ENCODE results near the gene DPH7.

DNA sequence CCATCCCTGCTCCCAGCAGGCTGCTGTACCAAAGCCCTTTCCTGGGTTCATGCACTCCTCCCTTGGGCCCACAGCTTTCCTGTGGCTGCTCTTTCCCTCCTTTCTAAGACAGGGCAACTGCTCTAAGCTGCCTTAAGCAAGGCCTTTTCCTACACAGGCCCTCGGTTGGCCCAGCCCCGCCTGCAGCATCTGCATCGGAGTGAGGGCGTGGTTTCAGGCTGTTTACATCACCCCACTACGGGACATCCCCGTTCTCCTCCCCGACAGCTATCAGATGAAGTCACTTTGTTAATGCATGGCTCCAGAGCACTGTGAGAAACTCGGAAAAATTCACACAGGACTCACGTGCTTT is 3.4 kb downstream of the DPH7 start:
- TF ChIP-seq, protein P1, sequence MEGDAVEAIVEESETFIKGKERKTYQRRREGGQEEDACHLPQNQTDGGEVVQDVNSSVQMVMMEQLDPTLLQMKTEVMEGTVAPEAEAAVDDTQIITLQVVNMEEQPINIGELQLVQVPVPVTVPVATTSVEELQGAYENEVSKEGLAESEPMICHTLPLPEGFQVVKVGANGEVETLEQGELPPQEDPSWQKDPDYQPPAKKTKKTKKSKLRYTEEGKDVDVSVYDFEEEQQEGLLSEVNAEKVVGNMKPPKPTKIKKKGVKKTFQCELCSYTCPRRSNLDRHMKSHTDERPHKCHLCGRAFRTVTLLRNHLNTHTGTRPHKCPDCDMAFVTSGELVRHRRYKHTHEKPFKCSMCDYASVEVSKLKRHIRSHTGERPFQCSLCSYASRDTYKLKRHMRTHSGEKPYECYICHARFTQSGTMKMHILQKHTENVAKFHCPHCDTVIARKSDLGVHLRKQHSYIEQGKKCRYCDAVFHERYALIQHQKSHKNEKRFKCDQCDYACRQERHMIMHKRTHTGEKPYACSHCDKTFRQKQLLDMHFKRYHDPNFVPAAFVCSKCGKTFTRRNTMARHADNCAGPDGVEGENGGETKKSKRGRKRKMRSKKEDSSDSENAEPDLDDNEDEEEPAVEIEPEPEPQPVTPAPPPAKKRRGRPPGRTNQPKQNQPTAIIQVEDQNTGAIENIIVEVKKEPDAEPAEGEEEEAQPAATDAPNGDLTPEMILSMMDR (IDR thresholded peaks at IDR 0.05; ENCODE audit: low read depth, low read length), result no peak
- TF ChIP-seq POLR2A (IDR thresholded peaks at IDR 0.05; ENCODE audit: extremely low read depth, insufficient read length) (no peak), MYC (IDR thresholded peaks at IDR 0.05; ENCODE audit: low read depth, low read length) (no peak)
- TF ChIP-seq, protein P2, sequence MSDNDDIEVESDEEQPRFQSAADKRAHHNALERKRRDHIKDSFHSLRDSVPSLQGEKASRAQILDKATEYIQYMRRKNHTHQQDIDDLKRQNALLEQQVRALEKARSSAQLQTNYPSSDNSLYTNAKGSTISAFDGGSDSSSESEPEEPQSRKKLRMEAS (IDR thresholded peaks at IDR 0.05; ENCODE audit: low read depth, low read length), result no peak
